ENCODE data around the gene FUCA2.
"Not testable (repeated sequence)": the region's sequence is repeated elsewhere in the genome, so short reads cannot be mapped to it uniquely, and the experiment has no call there.

Gene FUCA2

DNA sequence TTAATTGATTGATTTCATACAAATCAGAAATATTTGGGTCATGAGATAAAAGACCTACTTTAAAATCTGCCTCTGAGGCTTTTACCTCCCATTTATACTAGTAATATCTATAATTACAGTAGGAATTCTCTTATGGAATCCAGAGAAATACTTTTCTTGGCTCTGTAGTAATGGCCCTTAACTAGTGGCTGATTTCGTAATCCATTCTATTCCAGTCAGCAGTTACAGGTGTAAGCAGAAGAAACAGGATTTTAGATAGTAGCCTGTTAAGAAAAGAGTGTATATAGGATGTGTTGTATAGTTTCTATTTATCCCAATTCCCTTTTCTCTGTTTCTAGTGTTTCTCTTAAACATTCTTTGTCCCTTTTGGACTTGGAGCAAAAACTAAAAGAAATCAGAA is 39.7 kb downstream of the FUCA2 start:
- H2BK120ac ChIP-seq (ENCODE audit: low read depth, low read length) = no peak overlapping the region
- no peaks in the 10 kb centered on the region for H3K4me1 ChIP-seq (ENCODE audit: control insufficient read depth, low read depth, low read length)
- no peaks in the 10 kb centered on the region for H3K27me3 ChIP-seq (ENCODE audit: insufficient read depth, low read length, poor library complexity)
- H4K8ac ChIP-seq (ENCODE audit: low read depth, low read length) = no peak overlapping the region
- H2AK5ac ChIP-seq (ENCODE audit: low read length) = no peak overlapping the region
- H3K79me1 ChIP-seq (ENCODE audit: low read length) = no peaks in the 10 kb centered on the region
- no peaks in the 10 kb centered on the region for H3K79me2 ChIP-seq (ENCODE audit: control insufficient read depth, insufficient read depth, low read length)
- H3K23ac ChIP-seq (ENCODE audit: low read length) = no peak overlapping the region
- no peak overlapping the region for H3K56ac ChIP-seq (ENCODE audit: low read length)
- H4K5ac ChIP-seq (ENCODE audit: low read length) = no peak overlapping the region
- no peaks in the 10 kb centered on the region for H3K36me3 ChIP-seq (ENCODE audit: control insufficient read depth, insufficient read depth, low read length)
- no peak for DNase-seq
- no peak overlapping the region for H3K4me3 ChIP-seq (ENCODE audit: low read length)
- no peak overlapping the region for H2BK5ac ChIP-seq (ENCODE audit: low read length)
- no peak overlapping the region for H3K9ac ChIP-seq (ENCODE audit: low read length)
- no peak overlapping the region for H3K4me2 ChIP-seq (ENCODE audit: low read length)
- no CpG with 5 or more reads among the region's 1 CpG for WGBS (ENCODE audit: extremely low coverage, insufficient coverage, low lambda C conversion rate)
- H3K18ac ChIP-seq (ENCODE audit: low read length) = no peak overlapping the region
- H3K27ac ChIP-seq (ENCODE audit: low read depth, low read length) = no peak overlapping the region
- H3K4ac ChIP-seq (ENCODE audit: low read depth, low read length) = no peak overlapping the region
- no peak overlapping the region for H2BK15ac ChIP-seq (replicated peaks; ENCODE audit: low read depth)

DNA sequence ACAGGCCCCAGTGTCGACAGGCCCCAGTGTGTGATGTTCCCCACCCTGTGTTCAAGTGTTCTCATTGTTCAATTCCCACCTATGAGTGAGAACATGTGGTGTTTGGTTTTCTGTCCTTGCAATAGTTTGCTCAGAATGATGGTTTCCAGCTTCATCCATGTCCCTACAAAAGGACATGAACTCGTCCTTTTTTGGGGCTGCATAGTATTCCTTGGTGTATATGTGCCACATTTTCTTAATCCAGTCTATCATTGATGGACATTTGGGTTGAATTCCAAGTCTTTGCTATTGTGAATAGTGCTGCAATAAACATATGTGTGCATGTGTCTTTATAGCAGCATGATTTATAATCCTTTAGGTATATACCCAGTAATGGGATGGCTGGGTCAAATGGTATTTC is 42.7 kb downstream of the FUCA2 start:
- H3K79me2 ChIP-seq (ENCODE audit: control insufficient read depth, insufficient read depth, low read length); H3K27ac ChIP-seq (ENCODE audit: low read depth, low read length); H3K4me2 ChIP-seq (ENCODE audit: low read length); H3K79me1 ChIP-seq (ENCODE audit: low read length); H2AK5ac ChIP-seq (ENCODE audit: low read length); H3K9ac ChIP-seq (ENCODE audit: low read length); H3K18ac ChIP-seq (ENCODE audit: low read length); H2BK15ac ChIP-seq (replicated peaks; ENCODE audit: low read depth); H3K27me3 ChIP-seq (ENCODE audit: insufficient read depth, low read length, poor library complexity); H3K4me3 ChIP-seq (ENCODE audit: low read length); H3K4ac ChIP-seq (ENCODE audit: low read depth, low read length); H3K4me1 ChIP-seq (ENCODE audit: control insufficient read depth, low read depth, low read length); H4K8ac ChIP-seq (ENCODE audit: low read depth, low read length); H3K56ac ChIP-seq (ENCODE audit: low read length); DNase-seq; H4K5ac ChIP-seq (ENCODE audit: low read length); H2BK120ac ChIP-seq (ENCODE audit: low read depth, low read length); H2BK5ac ChIP-seq (ENCODE audit: low read length); H3K23ac ChIP-seq (ENCODE audit: low read length); H3K36me3 ChIP-seq (ENCODE audit: control insufficient read depth, insufficient read depth, low read length): not testable (repeated sequence)
- WGBS (ENCODE audit: extremely low coverage, insufficient coverage, low lambda C conversion rate) = no CpG with 5 or more reads among the region's 2 CpGs

DNA sequence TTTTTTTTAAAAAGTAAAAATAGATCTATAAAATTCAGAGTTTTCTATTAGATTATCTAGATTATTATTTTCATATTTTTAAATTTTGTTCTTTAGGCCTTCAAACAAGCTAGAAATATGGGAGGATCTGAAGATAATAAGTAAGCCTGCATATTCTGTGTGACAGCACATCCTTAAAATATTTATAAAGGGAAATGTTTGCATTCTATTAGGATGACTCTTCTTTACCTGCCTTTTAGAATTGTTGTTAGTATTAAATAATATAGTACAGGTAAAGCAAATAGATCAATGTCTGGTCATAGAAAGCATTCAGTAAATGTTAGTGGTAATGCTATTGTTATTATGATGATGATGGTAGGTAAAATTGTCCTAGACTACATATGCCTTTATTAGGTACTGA is 43.5 kb downstream of the FUCA2 start:
- Histone ChIP-seq H3K79me2 (ENCODE audit: control insufficient read depth, insufficient read depth, low read length) (no peaks in the 10 kb centered on the region), H3K9ac (ENCODE audit: low read length) (no peak overlapping the region), H3K4me1 (ENCODE audit: control insufficient read depth, low read depth, low read length) (no peaks in the 10 kb centered on the region), H3K36me3 (ENCODE audit: control insufficient read depth, insufficient read depth, low read length) (no peaks in the 10 kb centered on the region), H3K18ac (ENCODE audit: low read length) (no peak overlapping the region), H2BK120ac (ENCODE audit: low read depth, low read length) (no peak overlapping the region), H3K4me2 (ENCODE audit: low read length) (no peak overlapping the region), H3K27ac (ENCODE audit: low read depth, low read length) (no peak overlapping the region), H3K56ac (ENCODE audit: low read length) (no peak overlapping the region), H4K5ac (ENCODE audit: low read length) (no peak overlapping the region), H2BK15ac (replicated peaks; ENCODE audit: low read depth) (no peak overlapping the region), H3K23ac (ENCODE audit: low read length) (no peak overlapping the region), H3K4ac (ENCODE audit: low read depth, low read length) (no peak overlapping the region), H3K4me3 (ENCODE audit: low read length) (no peak overlapping the region), H2BK5ac (ENCODE audit: low read length) (no peak overlapping the region), H2AK5ac (ENCODE audit: low read length) (no peak overlapping the region), H4K8ac (ENCODE audit: low read depth, low read length) (no peak overlapping the region), H3K27me3 (ENCODE audit: insufficient read depth, low read length, poor library complexity) (no peaks in the 10 kb centered on the region), H3K79me1 (ENCODE audit: low read length) (no peaks in the 10 kb centered on the region)
- DNase-seq = no peak

DNA sequence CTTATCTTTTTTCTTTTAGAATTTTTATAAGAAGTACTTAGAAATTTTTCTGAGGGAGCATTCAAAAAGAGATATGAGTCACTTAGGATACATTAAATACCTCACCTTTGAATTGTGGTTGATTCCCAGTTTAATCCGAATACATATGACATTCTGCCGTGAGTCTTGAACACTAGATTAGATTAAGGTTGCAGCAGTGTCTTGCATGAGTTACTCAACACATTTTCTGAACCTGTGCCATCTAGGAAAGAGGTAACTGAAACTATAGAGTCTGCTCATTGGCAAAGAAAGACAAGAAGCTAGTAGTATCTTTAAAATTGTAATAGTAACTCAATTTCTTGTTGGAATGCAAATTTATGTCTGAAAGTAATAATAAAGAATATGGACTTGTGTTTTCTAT is 46.0 kb downstream of the FUCA2 start:
- WGBS (ENCODE audit: extremely low coverage, insufficient coverage, low lambda C conversion rate) = no CpG with 5 or more reads among the region's 2 CpGs

DNA sequence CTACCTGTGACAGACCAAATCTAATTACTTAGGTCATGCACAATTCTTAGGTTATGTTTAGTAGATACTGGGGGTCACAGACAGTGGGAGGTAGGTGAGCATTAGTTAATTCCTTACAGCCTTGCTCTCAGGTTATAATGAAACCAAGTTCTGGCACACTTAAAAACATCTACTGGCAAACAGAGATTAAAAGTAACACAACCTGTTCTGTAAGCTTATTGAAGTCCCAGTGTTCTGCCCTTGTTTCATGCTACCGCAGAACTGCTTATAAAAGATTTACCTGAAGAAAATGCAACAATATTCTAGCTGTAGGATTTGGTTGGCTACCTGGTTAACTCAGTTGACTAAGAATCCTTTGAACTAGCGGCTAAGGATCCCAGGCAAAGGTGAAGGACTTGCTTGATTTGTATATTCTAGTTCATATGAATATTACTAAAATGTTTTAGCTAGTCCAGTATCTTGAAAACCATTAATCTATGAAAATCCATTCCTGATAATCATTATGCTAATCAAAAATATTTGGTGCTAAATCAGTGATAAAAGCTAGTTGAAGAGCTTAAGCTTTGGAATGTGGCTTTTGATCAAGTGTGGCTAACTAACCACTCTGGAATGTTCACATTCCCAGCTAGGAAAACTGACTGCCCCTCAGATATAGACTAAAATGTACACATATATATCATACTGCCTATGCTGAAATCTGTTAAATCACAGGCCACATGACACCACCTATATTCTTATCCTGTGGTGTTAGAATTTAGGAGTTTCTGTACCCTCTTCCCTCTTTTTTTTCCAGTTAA is 53.8 kb downstream of the FUCA2 start:
- no peak overlapping the region for H2BK5ac ChIP-seq (ENCODE audit: low read length)
- H3K36me3 ChIP-seq (ENCODE audit: control insufficient read depth, insufficient read depth, low read length) = no peaks in the 10 kb centered on the region
- no peak overlapping the region for H2AK5ac ChIP-seq (ENCODE audit: low read length)
- no peak overlapping the region for H2BK120ac ChIP-seq (ENCODE audit: low read depth, low read length)
- H3K9ac ChIP-seq (ENCODE audit: low read length) = no peak overlapping the region
- H4K8ac ChIP-seq (ENCODE audit: low read depth, low read length) = no peak overlapping the region
- no peak overlapping the region for H3K27ac ChIP-seq (ENCODE audit: low read depth, low read length)
- no peak overlapping the region for H4K5ac ChIP-seq (ENCODE audit: low read length)
- no peak overlapping the region for H3K4me2 ChIP-seq (ENCODE audit: low read length)
- H3K4me3 ChIP-seq (ENCODE audit: low read length) = no peak overlapping the region
- no peak overlapping the region for H3K4ac ChIP-seq (ENCODE audit: low read depth, low read length)
- no peaks in the 10 kb centered on the region for H3K4me1 ChIP-seq (ENCODE audit: control insufficient read depth, low read depth, low read length)
- H3K23ac ChIP-seq (ENCODE audit: low read length) = no peak overlapping the region
- no peaks in the 10 kb centered on the region for H3K27me3 ChIP-seq (ENCODE audit: insufficient read depth, low read length, poor library complexity)
- no CpG with 5 or more reads among the region's 2 CpGs for WGBS (ENCODE audit: extremely low coverage, insufficient coverage, low lambda C conversion rate)
- H2BK15ac ChIP-seq (replicated peaks; ENCODE audit: low read depth) = no peak overlapping the region
- no peaks in the 10 kb centered on the region for H3K79me2 ChIP-seq (ENCODE audit: control insufficient read depth, insufficient read depth, low read length)
- no peaks in the 10 kb centered on the region for H3K79me1 ChIP-seq (ENCODE audit: low read length)
- DNase-seq = peak; percentile 37
- H3K56ac ChIP-seq (ENCODE audit: low read length) = no peak overlapping the region
- H3K18ac ChIP-seq (ENCODE audit: low read length) = no peak overlapping the region

More for the DNA sequence above, 46.0 kb downstream of the FUCA2 start:
- Histone ChIP-seq H3K4me1 (ENCODE audit: control insufficient read depth, low read depth, low read length) (no peaks in the 10 kb centered on the region), H4K8ac (ENCODE audit: low read depth, low read length) (no peak overlapping the region), H3K4ac (ENCODE audit: low read depth, low read length) (no peak overlapping the region), H3K9ac (ENCODE audit: low read length) (no peak overlapping the region), H3K79me1 (ENCODE audit: low read length) (no peaks in the 10 kb centered on the region), H2BK15ac (replicated peaks; ENCODE audit: low read depth) (no peak overlapping the region), H2AK5ac (ENCODE audit: low read length) (no peak overlapping the region), H3K18ac (ENCODE audit: low read length) (no peak overlapping the region), H4K5ac (ENCODE audit: low read length) (no peak overlapping the region), H2BK120ac (ENCODE audit: low read depth, low read length) (no peak overlapping the region), H3K4me3 (ENCODE audit: low read length) (no peak overlapping the region), H3K56ac (ENCODE audit: low read length) (no peak overlapping the region), H3K79me2 (ENCODE audit: control insufficient read depth, insufficient read depth, low read length) (no peaks in the 10 kb centered on the region), H3K23ac (ENCODE audit: low read length) (no peak overlapping the region), H3K27me3 (ENCODE audit: insufficient read depth, low read length, poor library complexity) (no peaks in the 10 kb centered on the region), H3K27ac (ENCODE audit: low read depth, low read length) (no peak overlapping the region), H3K36me3 (ENCODE audit: control insufficient read depth, insufficient read depth, low read length) (no peaks in the 10 kb centered on the region), H3K4me2 (ENCODE audit: low read length) (no peak overlapping the region), H2BK5ac (ENCODE audit: low read length) (no peak overlapping the region)
- DNase-seq = no peak

DNA sequence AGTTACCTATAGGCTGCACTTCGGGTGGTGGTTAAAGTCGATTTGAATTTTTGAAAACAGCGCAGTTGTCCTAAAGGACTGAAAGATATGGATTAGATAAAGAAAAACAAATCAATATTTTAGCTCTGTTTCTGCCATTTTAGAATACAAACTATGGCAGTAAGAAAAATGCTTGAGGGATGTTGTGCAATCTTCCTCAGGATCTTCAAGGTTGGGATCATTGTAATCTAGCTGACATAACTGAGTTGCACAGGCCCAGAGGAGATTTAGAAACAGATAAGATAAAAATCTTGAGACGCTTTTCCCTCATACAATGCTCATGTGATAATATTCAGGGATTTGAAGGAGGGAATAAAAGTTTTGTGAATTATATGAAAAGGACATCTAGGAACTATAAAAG is 60.0 kb downstream of the FUCA2 start:
- H2BK120ac ChIP-seq (ENCODE audit: low read depth, low read length) = no peak overlapping the region
- no peaks in the 10 kb centered on the region for H3K27me3 ChIP-seq (ENCODE audit: insufficient read depth, low read length, poor library complexity)
- peak overlapping the region; percentile 87 for H3K9ac ChIP-seq (ENCODE audit: low read length)
- no peak overlapping the region for H2BK5ac ChIP-seq (ENCODE audit: low read length)
- H3K79me1 ChIP-seq (ENCODE audit: low read length) = peaks cover 5% of the 10 kb centered on the region
- H3K4me2 ChIP-seq (ENCODE audit: low read length) = peak overlapping the region; percentile 75
- peaks cover 3% of the 10 kb centered on the region for H3K79me2 ChIP-seq (ENCODE audit: control insufficient read depth, insufficient read depth, low read length)
- WGBS (ENCODE audit: extremely low coverage, insufficient coverage, low lambda C conversion rate) = no CpG with 5 or more reads among the region's 4 CpGs
- H3K4me3 ChIP-seq (ENCODE audit: low read length) = no peak overlapping the region
- H2BK15ac ChIP-seq (replicated peaks; ENCODE audit: low read depth) = no peak overlapping the region
- H3K23ac ChIP-seq (ENCODE audit: low read length) = no peak overlapping the region
- H4K8ac ChIP-seq (ENCODE audit: low read depth, low read length) = no peak overlapping the region
- DNase-seq = peak; percentile 2
- H3K56ac ChIP-seq (ENCODE audit: low read length) = peak overlapping the region; percentile 93
- no peak overlapping the region for H4K5ac ChIP-seq (ENCODE audit: low read length)
- no peak overlapping the region for H2AK5ac ChIP-seq (ENCODE audit: low read length)
- H3K27ac ChIP-seq (ENCODE audit: low read depth, low read length) = no peak overlapping the region
- no peaks in the 10 kb centered on the region for H3K4me1 ChIP-seq (ENCODE audit: control insufficient read depth, low read depth, low read length)
- no peak overlapping the region for H3K4ac ChIP-seq (ENCODE audit: low read depth, low read length)
- H3K36me3 ChIP-seq (ENCODE audit: control insufficient read depth, insufficient read depth, low read length) = no peaks in the 10 kb centered on the region
- H3K18ac ChIP-seq (ENCODE audit: low read length) = no peak overlapping the region
